AG20443 (cell line): ENCODE data around the gene CYP4X1.
"Not testable (repeated sequence)": the region's sequence is repeated elsewhere in the genome, so short reads cannot be mapped to it uniquely, and the experiment has no call there.

Experiments used
- DNase-seq: peaks from one replicate; pipeline ENCODE4 v3.0.0; 2012; ENCODE audit warnings: low spot score, mixed read lengths

The CYP4X1 gene, protein sequence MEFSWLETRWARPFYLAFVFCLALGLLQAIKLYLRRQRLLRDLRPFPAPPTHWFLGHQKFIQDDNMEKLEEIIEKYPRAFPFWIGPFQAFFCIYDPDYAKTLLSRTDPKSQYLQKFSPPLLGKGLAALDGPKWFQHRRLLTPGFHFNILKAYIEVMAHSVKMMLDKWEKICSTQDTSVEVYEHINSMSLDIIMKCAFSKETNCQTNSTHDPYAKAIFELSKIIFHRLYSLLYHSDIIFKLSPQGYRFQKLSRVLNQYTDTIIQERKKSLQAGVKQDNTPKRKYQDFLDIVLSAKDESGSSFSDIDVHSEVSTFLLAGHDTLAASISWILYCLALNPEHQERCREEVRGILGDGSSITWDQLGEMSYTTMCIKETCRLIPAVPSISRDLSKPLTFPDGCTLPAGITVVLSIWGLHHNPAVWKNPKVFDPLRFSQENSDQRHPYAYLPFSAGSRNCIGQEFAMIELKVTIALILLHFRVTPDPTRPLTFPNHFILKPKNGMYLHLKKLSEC

DNA sequence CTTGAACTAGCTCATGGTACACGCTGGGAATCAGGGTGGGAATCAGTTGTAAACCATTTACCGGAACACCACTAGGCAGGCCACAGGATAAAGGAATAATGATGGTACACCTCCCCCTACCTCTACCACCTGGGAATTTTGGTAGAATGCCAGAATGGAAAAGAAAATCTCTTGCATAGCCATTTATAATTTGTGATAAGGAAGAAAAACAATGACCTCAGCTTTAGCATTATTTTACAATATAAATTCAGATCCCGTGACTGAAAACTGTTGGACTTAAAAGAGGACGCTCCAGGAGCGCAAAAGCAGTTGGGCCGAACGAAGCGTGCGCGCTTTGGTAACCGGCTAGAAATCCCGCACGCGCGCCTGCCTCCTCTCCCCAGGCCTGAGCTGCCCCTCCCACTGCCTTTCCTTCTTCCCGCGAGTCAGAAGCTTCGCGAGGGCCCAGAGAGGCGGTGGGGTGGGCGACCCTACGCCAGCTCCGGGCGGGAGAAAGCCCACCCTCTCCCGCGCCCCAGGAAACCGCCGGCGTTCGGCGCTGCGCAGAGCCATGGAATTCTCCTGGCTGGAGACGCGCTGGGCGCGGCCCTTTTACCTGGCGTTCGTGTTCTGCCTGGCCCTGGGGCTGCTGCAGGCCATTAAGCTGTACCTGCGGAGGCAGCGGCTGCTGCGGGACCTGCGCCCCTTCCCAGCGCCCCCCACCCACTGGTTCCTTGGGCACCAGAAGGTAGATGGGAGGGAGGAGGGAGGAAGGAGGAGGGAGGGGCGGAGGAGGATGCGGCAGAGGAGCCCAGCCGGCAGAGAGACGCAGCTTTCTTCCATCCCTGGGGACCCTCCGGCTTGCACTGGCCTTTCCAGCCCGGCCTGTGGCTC, at the start of gene CYP4X1:
Gene CYP4X1 (plus strand): TSS at position 402 of the 873 bp plus-strand sequence. CDS start 149 bp downstream, at position 551.
- no peak for DNase-seq

DNA sequence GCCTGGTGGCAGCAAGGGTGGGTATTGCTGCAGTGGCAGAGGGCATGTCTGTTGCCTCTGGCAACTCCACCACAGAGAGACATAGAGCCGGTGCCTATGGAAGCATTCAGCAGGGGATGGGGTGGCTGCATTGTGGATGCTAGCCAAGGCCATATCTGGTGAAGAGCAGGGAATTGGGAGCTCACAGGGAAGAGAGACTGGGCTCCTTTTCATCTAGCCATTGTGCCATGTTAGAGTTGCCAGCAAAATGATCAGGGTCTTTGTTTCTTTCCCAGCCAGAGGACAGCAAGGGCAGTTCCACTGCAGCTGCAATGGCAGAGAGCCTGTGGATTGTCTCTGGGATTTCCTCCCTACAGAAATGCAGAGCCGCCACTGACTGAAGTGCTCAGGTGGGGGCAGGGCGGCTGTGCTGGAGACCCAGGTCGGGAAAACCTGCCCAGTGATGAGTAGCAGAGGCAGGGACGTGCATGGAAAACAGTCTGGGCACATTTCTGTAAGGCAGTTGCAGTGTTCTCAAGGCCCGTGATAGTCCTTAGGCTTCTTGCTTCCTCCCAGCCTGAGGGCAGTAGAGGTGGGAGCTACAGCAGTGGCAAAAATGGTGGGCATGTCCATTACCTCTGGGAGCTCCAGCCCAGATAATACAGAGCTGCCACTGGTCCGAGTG, 40.2 kb upstream of the CYP4X1 start:
- no peak for DNase-seq

DNA sequence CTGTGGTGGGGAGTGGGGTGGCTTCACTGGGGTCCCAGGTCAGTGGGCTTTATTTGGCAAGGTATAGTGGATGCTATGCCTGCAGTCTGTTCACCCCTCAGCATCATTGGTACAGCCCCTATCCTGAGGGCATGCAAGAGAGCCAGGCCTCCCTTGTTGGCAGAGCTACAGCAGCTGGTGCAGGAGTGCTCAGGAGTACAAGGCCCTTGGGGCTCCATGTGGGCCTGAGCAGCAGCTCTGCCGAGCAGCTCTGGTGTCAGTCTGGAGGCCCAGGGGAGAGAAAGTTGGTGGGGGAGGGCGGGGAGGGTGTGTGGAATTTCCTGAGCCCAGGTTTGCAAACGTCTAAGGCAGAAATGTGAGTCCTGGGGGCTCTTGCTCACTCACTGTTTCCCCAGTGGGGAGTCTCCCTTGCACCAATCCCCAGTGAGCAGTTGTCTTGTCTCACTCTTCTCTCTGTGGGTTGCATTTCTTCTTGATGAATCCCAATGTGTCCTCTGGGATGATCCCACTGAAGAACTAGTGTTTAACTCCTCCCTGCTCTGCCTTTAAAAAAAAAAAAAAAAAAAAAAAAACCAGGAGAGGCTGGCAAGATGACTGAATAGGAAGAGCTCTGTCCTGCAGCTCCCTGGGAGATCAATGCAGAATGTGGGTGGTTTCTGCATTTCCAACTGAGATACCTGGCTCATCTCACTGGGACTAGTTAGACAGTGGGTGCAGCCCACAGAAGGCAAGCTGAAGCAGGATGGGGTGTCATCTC, 39.5 kb upstream of the CYP4X1 start:
- DNase-seq = no peak

DNA sequence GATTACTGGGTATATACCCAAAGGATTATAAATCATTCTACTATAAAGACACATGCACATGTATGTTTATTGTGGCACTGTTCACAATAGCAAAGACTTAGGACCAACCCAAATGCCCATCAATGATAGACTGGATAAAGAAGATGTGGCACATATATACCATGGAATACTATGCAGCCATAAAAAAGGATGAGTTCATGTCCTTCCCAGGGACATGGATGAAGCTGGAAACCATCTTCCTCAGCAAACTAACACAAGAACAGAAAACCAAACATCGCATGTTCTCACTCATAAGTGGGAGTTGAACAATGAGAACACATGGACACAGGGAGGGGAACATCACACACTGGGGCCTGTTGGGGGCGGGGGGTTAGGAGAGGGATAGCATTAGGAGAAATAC, 32.9 kb upstream of the CYP4X1 start:
- DNase-seq = not testable (repeated sequence)

DNA sequence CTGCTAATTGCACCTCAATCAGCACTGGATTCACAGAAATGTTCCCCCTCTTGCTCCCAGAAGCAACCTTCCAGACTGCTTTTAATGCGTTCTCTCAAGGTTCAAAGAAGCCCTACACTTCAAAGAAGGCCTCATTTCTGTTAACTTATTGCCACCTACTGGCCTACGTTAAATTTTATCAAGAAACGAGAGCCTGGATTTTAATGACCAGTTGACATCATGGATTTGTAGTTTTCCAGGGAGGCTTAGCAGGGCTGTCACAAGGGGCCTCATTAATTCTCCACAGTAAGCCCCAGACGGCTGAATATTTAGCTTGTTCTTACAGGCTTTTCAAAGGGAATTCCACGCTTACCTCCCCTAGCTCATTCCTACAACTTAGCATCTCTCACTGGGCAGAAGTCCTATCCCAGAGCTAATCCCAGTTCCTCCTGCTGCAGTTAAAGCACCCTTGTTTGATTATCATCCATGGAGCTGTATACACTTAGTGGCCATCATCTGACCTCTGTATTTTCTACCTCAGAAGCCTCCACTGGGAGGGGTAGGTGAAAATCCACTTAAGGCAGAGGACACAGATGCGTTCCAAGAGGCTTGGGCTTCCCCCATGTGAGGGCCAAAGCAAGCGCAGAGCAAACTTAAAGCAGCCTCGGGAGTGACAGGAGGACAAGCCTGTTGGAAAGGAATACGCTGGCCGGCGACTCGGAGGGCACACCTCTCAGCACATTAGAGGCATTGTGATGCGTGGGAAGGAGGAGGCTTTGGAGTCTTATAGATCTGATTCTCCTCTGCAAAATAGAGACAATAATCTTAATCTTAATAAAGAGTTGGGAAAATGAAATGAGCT, 32.2 kb upstream of the CYP4X1 start:
- no peak for DNase-seq

DNA sequence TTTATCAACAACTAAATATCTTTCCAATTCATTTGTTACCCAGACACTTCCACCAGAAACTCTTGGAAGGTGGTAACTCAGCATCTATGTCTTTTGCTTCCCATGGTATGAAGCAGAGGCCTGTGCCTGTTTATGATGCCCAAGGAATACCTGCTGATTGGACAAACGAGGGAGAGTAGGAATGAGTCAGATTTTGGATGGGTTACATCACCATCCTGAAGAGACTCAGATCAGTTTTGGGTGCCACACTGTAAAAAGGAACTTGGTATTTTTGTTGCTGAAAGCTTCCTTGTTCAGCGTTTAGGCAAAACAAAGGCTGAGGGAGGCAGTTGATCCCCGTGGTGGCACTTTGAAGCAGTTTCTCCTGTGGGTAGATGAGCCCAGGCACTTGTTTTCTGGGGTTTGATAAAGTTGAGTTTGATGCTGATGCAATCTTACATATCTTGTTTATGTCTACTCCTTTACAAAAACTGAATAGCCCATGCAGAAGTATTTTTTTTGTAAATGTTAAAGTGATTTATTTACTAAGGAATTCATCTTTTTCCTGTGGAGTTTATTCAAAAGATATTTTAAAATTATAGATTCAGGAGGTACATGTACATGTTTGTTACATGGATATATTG, 26.7 kb upstream of the CYP4X1 start:
- no peak for DNase-seq

DNA sequence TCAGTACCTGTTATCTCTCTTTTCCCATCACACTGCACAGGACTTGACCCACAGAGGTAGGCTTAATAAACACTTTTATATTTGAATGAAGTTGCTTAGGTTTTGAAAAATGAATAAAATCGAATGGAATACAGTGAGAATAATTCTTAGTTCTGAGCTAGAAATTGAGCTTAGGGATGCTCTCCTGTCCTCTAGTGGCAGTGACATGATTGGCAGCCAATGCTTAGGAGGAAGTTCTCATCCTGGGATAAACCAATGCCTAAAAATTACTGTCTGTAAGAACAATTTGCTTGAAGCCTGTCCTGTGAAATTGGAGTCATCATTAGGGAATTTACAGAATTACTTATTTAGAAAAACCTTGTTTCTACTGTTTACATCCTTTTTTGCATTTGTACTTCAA, 21.3 kb upstream of the CYP4X1 start:
- DNase-seq = no peak

DNA sequence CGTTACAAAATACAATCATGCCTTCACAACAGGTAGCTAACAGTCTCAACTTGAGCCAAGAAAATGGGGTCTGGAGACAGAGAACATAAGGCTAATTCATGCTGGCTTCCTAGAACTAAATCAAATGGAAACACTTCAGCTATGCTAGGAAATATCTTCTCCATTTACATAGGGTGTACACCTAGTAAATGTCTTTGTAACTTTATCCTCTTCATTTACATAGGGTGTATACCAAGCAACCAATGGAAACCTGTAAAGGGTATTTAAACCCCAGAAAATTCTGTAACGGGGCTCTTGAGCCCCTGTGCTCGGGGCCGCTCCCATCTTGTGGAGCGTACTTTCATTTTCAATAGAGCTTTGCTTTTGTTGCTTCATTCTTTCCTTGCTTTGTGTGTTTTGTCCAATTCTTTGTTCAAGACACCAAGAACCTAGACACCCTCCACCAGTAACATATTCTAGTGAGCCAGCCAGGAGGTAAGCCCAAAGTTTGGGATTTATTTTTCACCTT, 19.5 kb upstream of the CYP4X1 start:
- no peak for DNase-seq

DNA sequence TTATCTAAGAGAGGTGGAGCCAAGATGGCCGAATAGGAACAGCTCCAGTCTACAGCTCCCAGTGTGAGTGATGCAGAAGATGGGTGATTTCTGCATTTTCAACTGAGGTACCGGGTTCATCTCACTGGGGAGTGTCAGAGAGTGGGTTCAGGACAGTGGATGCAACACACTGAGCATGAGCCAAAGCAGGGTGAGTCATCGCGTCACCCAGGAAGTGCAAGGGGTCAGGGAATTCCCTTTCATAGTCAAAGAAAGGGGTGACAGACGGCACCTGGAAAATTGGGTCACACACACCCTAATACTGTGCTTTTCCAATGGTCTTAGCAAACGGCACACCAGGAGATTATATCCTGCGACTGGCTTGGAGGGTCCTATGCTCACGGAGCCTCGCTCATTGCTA, 17.0 kb upstream of the CYP4X1 start:
- not testable (repeated sequence) for DNase-seq

DNA sequence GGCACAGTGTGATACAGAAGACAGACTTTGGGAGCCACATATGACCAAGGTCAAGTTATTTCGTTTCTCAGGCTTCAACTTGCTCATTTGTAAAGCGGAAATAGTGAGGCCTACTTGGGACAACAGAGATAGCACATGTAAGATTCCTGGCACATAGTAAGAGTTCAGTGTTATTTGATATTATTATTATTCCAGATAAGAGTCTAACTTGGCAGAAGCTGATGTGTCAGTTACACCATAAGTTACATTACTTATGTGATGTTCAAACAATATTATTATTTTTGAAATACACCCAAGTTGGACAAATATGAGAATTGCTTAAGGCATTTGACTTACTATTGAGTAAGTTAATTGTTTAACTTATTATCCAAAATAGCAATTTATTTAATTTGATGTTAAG, 10.2 kb upstream of the CYP4X1 start:
- DNase-seq = no peak

DNA sequence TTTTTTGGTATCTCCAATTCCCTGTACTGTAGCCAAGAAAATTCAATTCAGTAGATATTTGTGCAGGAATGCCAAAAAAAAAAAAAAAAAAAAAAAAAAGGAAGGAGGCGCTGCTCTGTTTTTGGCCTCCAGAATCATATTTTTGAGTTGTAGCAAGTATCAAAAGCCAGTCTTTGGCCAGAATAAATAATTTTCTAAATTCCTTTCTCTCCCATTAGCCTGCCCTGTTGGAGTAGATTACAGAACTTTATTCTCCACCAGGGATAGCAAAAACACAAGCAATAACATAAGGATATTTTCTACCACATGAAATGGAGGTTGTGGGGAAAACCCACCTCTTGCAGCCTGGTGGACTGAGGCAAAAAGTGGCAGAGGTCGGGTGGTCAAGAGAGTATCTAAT, 2.4 kb upstream of the CYP4X1 start:
- DNase-seq = no peak

DNA sequence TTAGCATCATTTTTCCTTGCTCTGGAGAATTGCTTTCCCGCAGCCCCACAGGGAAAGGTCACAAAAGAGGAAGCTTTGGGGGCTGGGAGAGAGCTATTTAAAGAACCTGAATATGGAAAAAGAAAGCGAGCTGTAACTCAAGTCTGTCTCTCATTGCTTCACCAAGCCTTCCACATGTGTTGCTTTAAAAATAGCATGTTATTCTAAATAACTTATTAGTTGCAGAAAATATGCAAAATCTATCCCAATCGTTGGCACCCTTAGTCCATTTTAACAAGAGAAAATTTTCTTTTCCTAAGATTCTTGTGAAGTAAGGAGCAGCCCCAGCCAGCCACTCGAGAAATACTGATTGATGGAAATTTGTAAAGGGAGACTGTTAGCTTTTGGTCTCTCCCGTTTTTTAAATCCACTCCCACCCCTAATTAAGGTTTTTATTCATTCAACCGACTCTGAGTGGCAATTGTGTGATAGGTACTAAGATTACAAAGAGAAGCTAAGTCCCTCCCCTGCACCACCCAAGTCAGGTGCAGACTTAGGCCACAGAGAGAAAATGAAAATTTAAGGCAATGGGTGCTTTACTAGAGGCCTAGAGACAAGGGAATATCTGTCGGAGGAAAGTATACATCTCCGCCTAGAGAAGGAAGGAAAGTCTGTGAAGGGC, 802 bp downstream of the CYP4X1 start:
- no peak for DNase-seq

DNA sequence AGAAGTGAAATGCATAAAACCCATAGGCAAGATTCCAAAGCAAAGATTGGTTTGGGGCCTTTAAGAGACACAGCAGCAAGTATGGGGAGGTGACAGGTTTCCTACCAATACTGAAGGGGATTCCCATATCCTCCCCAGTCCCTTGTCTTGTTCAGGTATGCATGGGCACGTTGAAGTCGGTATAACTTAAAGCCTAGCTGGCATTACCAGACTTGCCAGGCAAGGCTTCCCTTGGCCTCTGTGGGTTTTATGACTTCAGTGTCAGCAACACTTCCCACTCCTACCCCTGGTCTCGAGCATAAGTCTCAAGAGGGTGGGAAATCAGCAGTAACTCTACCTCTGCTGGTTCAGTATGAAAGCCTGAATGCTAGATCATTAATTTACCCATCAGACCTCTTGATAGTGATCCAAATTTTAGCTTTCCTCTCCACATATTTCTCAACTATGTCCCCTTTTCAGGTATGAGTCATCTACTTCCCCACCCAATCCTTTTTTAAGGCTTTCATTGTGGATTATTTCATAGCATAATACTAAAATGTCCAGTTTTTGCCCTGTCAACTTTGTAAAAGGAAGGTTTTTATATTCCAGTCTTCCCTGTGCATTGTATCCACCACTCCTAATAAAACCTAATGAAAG, 6.8 kb downstream of the CYP4X1 start:
- DNase-seq = no peak

DNA sequence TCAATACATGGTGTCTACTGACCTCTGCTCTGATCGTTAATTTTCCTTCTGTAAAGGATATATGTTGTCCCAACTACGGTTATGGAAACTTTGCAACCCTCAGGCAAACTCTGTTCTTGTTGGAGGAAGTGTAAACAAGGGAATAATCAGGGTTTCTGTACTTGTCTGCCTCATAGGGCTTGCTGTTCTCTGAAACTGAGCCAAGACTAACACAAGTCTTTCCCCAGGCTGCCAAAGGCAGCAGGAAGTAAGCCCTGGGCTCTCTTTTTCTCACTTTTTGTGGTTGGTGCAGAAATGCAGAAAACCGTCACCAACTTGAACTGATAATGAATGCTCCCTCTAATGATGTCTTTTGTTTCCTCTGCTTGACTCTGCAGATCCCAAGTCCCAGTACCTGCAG, 7.6 kb downstream of the CYP4X1 start:
- no peak for DNase-seq

DNA sequence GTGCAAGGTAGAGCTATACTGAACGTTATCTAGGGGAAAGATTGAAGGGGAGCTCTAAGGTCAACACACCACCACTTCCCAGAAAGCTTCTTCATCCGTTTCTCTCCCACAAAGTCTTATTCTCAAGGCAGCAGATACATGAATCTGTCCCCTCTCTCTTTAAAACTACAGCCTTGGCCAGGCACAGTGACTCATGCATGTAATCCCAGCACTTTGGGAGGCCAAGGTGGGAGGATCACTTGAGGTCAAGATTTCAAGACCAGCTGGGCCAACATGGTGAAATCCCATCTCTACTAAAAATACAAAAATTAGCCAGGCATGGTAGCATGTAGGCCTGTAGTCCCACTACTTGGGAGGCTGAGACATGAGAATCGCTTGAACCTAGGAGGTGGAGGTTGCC, 8.1 kb downstream of the CYP4X1 start:
- DNase-seq = no peak

DNA sequence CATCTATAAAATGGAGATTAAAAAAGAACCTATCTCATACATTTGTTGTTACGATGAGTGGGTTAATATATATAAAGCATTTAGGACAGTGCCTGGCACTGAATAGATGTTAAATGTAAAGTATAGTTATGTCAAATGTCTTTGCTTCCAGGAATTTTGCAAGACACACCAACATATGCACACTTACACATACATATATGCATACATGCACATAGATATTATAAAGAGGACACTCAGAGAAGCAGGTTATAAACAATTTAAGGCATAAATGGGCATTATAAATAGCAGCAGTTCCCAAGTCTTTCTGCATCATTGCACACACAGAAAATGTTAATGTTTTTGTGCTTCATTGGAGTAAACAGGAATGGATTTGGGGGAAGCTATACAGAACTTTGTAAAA, 13.3 kb downstream of the CYP4X1 start:
- DNase-seq = no peak

DNA sequence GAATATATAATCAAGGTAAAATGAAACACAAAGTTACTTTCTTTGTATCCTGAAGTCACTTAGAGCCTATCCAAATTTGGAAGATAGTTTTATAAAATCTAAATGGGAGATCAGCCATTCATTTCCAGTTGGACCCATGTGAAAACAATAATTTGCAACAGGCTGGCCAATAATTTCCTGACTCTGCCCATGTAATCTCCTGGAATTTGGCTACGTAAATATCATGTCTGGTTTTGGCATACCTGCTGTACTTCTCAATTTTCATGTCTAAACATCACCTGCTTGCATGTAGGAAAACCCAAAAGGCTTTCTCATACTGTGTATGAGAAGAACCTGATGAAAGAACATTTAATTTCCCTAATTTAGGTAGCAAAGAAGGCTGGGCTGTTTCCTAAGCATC, 35.9 kb downstream of the CYP4X1 start:
- DNase-seq = no peak

DNA sequence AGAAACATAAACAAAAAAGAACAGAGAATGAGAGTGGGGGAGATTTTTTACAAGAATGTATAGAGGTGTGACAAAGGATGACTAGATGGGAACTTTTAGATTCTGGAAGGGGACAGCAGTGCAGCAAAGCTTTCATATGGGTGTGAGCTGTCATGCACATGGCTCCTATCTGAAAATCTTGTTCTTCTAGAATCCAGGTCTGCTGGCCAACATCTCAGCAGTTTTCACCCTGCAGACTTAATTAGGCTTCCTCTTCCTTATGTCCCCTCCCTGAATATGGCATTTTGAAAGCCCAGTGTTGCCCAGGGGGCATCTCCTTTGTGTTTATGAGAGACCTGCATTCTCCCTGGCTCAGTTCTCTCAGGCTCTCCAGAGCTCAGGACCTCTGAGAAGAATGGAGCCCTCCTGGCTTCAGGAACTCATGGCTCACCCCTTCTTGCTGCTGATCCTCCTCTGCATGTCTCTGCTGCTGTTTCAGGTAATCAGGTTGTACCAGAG, 43.7 kb downstream of the CYP4X1 start, which contains the start of gene CYP4Z1:
Gene CYP4Z1 (plus strand): TSS at position 135 of the 498 bp plus-strand sequence. CDS start 260 bp downstream, at position 395.
- no peak for DNase-seq

DNA sequence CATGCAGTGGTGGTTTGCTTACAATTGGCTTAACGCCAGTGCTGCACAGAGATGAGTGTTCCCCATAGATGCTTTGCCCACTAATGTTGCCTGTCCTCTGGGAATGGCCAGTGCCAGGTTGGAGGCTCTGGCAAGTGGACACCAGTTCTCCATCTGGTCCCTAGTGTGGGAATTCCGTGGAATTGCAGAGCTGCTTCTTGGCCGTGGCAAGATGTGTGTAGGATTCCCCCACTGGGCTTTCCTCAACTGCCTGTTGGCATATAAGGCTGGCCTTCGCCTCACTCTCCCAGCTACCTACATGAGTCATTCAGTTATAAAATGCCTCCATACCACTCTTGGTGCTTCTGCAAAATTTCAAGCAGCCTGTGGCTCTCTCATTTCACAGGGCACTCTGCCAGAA, 45.6 kb downstream of the CYP4X1 start:
- not testable (repeated sequence) for DNase-seq
